ENCODE measurements around the gene FA2H. TPM values are rescaled to one million over a fixed set of nuclear protein-coding genes. Genes with fewer than 3 reads are reported as not detected.

FA2H gene
- total RNA-seq, 2 experiments from 2014 or later: not detected

DNA sequence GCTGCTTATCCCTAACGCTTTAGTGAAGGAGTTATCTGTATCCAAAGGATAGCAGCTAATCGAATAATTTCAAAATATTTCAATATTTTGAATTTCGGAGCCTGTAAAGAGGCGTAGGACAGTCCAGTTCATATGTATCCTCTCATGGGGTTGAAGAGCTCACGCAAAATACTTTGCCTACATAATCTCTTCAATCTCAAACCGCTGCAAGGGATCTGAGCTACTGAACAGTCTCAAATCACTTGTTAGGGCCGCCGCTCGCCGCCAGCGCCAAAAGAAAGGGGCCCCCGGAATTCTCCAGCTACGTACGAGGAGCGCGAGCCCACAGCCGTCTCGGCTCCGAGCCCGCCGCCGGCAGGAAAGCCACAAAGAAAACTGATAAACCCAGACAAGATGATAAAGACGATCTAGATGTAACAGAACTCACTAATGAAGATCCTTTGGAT lies 107.3 kb downstream of the FA2H start:
- H3K27ac Mint-ChIP-seq: peak overlapping the region; percentile 97
- peak overlapping the region; percentile 85 for H3K4me3 Mint-ChIP-seq
- H3K9me3 Mint-ChIP-seq: peaks cover 1% of the 10 kb centered on the region
- H3K27me3 Mint-ChIP-seq: no peaks in the 10 kb centered on the region
- peaks cover 46% of the 10 kb centered on the region for H3K36me3 Mint-ChIP-seq
- peak; percentile 46 for DNase-seq
- peaks cover 33% of the 10 kb centered on the region for H3K4me1 Mint-ChIP-seq

DNA sequence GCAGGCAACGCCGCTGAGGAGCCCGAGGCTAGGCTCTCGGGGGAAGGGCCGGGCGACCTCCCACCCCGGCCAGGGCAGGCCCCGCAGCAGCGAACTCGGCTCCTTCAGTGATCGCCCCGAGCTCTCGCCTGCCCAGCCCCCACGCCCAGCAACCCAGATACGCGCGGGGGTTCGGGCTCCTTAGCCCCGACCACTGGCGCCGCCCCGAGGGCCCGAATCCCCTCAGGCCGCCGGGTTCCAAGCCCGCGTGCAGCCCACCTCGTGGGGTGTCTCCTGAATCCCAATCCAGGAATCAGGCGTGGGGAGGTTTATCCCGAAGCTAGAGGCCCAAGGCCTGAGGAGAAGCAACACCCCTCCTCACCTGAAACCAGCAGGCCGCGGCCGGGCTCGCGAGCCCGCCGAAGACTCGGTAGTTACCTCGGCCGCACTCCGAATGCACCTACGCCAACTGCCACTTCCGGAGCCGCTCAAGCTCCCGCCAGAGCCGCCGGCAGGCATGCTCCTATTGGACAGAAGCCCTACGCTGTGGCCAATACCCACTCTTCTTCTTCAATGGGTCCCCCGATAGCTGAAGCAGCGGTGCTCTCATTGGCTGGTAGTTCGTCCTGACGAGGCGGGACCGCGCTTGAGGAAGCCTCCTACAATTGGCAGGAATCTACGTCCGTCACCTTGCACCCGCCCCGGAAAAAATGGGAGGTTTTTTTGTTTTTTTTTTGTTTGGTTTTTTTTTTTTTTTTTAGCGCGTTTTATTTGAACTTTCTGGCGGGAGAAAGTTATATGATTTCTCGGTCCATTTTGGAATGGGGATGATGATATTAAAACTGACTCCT lies 108.0 kb downstream of the FA2H start, which contains the start of gene RFWD3:
RFWD3 (minus strand) TSS at position 453 of the 830 bp plus-strand sequence. CDS start 5,428 bp downstream, outside the sequence.
- H3K9me3 Mint-ChIP-seq: peaks cover 1% of the 10 kb centered on the region
- peak within 1 kb of the TSS; percentile 85 for H3K4me3 Mint-ChIP-seq
- peaks cover 45% of the 10 kb centered on the region for H3K36me3 Mint-ChIP-seq

GRCh38 chr16:74666010-74666421 lies 108.6 kb downstream of the FA2H start:
- peaks cover 1% of the 10 kb centered on the region for H3K9me3 Mint-ChIP-seq
- H3K4me1 Mint-ChIP-seq: peaks cover 41% of the 10 kb centered on the region

More for the DNA sequence above, 108.0 kb downstream of the FA2H start, which contains the start of gene RFWD3:
- H3K4me1 Mint-ChIP-seq: peaks cover 37% of the 10 kb centered on the region
- H3K27ac Mint-ChIP-seq: peak within 1 kb of the TSS; percentile 97
- DNase-seq: peak; percentile 95
- no peaks in the 10 kb centered on the region for H3K27me3 Mint-ChIP-seq

More at GRCh38 chr16:74666010-74666421, 108.6 kb downstream of the FA2H start:
- Mint-ChIP-seq H3K27ac (peak overlapping the region; percentile 97), H3K4me3 (peak overlapping the region; percentile 85), H3K36me3 (peaks cover 47% of the 10 kb centered on the region), H3K27me3 (no peaks in the 10 kb centered on the region)
- no peak for DNase-seq

Other genes with a start within 250 kb of the FA2H start
- gene GLG1, start 167.7 kb downstream of the FA2H start, total RNA-seq: 10 to 100 TPM; 58.7 to 60.8 TPM
- gene RFWD3, start 107.9 kb downstream of the FA2H start, total RNA-seq: 100 to 1,000 TPM; 128 to 134 TPM
- 10 to 100 TPM; 23.6 TPM for gene MLKL, start 74.0 kb downstream of the FA2H start, total RNA-seq
- gene WDR59, start 210.3 kb upstream of the FA2H start, total RNA-seq: 10 to 100 TPM; 58.3 to 58.4 TPM
- gene ZNRF1, start 224.2 kb upstream of the FA2H start, total RNA-seq: 1 to 10 TPM; 5.6 to 8.3 TPM

Data from activated naive CD8-positive, alpha-beta T cell treated with anti-CD3 and anti-CD28 coated beads for 36 hours (primary cell).